Left colon (tissue), 2 donors: ENCODE results near the gene MAPK12. TPM values are rescaled to one million over a fixed set of nuclear protein-coding genes. Genes with fewer than 3 reads are reported as not detected.

Source experiments
- ATAC-seq: fragments of 200-7000 bp; cut with Tn5 transposase; one replicate; pipeline ENCODE4 v1.9.1; 2020; ENCODE audit warnings: mild to moderate bottlenecking, moderate library complexity
- DNase-seq, 2 donors: peaks; one replicate each; pipeline ENCODE4 v3.0.0-alpha.2; 2020
- intact Hi-C, 2 donors: fragments of 100-400 bp; cut with DNase I in 1 of 2; cut with micrococcal nuclease in 1 of 2; formaldehyde crosslinking; loops; one replicate each; pipeline versions ENCODE4 v1.11.2 to v1.14.0; 2022; cut with DNase I, micrococcal nuclease
- total RNA-seq, 2 donors: library from RNA; stranded (reverse); fragmentation: NEBNext Ultra II Directional; extraction: Animal tissue kit (Norgen Biotek cat#: 25700); gene quantifications; one replicate each; pipeline ENCODE4 v1.2.1, GENCODE V29; 2021
- donor health status: DM: no; HTN: no; CAD: no.
- donor health status: DM: yes; HTN: yes; CAD: no.

The MAPK12 gene
- total RNA-seq, 2 donors from 2014 or later = 3.0 to 3.1 TPM

DNA sequence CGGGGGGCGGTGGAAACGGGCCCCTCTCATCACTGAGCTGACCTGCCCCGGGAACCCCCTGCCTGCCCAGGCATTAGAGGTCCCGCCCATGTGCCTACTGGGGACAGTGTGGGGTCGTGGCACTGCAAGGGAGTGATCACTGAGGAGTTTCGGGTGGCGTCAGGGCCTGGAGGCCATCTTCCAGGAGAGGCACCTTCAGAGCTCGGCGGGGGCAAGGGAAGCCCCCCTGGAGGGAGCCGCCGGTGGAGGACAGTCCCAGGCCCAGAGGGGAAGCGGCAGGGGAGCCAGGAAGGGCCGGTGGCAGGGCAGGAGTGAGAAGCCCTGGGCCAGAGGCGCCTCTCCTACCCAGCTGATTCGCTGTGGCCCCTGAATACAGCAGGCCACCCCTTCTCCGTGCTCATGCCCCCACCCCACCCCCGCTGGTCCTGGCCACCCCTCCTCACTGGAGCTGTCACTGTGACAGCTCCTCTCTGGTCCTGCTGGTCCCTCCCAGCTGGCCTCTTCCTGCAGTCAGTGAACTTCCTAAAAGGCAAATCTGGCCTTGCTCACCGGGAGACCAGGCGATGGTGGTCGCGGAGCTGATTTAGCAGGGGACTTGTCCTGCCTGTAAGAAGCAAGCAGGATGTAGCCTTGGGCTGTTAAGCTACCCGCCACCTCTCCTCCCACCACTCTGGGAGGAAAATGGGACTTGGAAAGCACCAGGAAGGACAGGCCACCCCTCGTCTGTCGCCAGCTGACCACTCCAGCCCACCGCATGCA is 10.7 kb upstream of the MAPK12 start:
- intact Hi-C loops = loop anchor here in 1 of 2 donors (10.0 kb wide), 1 partner anchor 53 kb away; the partner anchor contains the start of gene DENND6B
- ATAC-seq (no peak), DNase-seq (no peak)

DNA sequence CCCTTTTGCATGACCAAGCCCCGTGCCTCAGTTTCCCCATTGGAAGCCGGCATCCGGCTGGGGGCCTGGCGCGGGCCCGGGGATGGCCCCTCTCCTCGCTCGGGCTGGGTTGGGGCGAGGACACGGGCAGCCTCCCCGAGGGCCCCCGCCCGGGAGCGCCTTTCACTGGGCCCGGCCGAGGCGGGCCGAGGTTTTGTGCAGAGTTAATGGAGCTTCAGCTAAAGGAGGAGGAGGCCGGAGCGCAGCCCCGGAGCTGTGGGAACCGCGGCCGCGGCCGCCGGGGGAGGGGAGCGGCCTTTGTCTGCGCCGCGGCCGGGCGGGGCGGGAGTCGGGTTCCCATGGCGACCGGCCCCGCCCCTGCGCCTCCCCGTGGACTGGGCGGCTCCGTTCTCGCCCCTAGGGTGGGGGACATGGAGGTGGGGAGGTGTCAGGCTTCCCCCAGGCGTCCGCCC is 10.1 kb upstream of the MAPK12 start:
- intact Hi-C loops = loop anchor here in 1 of 2 donors (10.0 kb wide), 1 partner anchor 53 kb away; the partner anchor contains the start of gene DENND6B
- ATAC-seq = peak; percentile 64
- DNase-seq = peak in 1 of 2 donors; percentile 82

DNA sequence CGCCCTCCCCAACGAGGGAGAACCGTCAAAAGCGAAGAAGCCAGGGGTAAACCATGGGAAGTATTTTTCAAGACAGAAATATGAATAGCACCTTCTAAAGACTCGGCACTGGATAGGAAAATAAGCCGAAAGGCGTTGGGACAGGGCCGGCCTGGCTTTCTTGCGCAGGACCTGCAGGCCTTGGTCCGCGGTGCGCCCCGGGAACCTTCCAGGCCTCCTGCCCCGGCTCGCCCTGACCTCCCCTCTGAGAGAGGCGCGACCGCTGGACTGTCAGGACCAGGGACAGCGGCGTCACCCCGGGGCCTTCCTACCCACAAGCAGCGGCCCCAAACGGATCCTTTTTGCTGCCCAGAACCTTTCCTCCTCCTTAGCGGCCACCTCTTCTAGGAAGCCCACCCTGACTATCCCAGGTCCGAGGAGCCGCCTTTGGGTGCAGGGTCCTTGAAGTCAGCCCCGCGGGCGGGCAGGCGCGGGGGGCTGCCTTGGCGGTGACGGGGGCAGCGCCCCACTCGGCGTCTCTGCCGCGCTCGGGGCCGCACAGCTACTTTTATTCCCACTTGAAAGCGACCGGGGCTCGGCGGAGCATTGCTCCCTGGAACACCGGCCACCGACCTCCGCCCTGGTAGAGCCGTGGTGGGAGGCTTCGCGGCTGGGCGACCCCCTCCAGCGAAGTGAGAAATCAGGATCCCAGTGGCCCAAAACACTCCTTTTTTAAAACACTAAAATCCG is 9.3 kb upstream of the MAPK12 start:
- intact Hi-C loops = loop anchor here in 1 of 2 donors (10.0 kb wide), 1 partner anchor 54 kb away; the partner anchor contains the start of gene DENND6B
- ATAC-seq (peak; percentile 52), DNase-seq (peak in 1 of 2 donors; percentile 80)

DNA sequence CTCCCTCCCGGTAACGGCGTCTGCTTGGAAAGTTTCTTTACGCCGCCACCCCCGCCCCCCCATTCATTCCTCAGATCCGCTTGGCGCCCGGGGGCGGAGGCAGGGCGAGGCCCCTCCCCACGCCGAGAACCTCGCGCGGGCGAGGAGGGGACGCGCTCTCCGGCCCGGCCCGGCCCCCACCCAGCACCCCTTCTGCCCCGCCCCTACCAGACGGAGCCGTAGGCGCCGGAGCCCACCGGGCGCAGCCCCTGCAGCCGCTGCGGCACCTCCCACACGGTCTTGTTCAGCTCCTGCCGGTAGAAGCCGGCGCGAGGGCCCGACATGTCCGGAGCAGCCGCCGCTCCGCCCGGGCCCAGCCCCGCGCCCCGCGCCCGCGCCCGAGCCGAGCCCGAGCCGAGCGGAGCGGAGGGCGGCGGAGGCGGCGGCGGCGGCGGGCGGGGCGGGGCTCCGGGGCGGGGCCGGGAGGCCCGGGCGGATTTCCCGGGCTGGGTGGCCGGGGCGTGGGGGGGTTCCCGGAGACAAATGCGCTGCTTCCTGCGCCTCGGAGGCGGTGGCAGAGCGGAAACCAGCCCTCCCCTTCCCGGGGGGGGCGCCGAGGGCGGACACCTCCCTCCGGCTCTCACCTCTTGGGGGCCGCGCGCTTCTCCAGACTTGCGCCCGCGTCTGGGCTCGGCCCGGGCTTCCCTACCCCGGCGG is 8.6 kb upstream of the MAPK12 start, which contains the start of gene MAPK11:
Gene MAPK11 (minus strand): TSS at position 411 of the 696 bp plus-strand sequence. CDS start 88 bp downstream, at position 323.
- peak; percentile 36 for ATAC-seq
- peak in 1 of 2 donors; percentile 68 for DNase-seq
- intact Hi-C loops = loop anchor here in 1 of 2 donors (10.0 kb wide), 1 partner anchor 55 kb away; the partner anchor contains the start of gene DENND6B

DNA sequence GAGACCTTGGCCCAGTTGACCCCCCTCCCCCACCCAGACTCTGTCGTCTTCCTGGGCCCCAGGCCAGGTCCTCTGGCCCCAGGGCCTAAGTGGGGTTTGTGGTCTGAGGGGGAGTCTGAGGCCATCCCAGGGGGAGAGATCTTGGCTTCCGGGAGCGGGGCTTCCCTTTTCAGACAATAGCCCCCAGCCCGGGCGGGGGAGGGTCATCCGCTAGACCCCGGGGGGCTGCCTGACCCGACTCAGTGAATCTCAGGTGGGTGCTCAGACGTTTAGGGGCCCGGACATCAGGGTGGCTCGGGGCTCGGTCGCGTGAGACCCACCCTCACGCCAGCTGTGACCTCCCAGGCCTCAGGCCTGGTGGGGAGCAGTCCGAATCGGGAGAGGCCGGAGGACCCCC is 8.1 kb upstream of the MAPK12 start:
- intact Hi-C loops = no loop called here
- ATAC-seq = no peak
- no peak for DNase-seq

DNA sequence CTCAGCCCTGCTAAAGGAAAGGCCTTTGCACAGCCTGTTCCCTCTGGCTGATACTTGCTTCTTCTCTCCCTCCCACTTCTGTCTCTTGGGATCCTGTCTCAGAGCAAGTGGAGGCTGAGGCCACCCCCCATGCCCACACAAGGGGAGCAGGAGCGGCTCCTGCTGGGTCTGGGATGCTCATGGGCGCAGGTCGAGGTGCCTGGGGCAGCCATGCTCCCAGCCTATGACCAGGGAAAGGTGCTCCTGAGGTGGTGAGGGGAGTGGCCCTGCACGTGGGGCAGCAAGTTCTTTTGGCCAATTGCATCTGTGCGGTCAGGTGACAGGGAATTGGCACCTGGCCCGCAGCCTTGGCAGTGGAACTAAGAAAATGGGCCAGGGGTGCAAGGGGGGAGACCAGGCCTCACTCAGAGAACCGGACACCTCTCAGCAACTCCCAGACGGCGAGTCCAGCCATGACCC is 7.2 kb upstream of the MAPK12 start:
- intact Hi-C loops = no loop called here
- DNase-seq (peak in 1 of 2 donors; percentile 50), ATAC-seq (peak; percentile 24)

DNA sequence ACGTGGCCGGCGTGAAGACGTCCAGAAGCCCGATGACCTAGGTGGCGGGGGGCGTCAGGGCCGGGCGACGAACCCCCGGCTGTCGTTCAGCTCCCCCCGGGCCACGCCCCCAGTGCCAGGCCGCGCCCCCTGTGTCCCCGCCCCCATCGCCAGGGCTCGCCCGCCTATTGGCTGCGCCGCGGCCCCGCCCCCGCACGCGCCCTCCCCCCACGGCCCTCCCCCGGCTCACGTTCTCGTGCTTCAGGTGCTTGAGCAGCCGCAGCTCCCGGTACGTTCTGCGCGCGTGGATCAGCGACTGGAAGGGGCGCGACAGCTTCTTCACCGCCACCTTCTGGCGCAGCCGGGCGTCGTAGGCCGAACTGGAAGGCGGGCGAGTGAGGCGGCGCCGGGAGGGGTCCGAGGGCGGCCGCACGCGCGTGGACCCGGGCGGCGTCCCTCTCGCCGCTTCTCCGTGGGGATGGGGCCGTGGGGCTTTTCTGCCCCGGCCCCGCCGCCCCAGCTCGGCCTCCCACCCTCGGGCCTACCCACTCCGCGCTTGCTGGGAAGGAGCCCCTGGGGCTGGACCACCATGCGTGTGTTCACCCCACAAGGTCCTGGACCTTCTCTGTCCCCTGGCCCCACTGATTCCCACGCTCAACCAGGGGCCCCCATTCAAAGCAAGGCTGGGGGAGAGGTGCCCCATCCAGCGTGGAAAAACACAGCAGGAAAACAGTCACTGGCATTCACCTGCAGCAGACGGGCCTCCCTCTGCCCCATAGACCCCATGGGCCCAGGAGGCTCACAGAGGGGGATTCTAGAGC is 6.3 kb upstream of the MAPK12 start:
- peak; percentile 55 to 63 for DNase-seq

DNA sequence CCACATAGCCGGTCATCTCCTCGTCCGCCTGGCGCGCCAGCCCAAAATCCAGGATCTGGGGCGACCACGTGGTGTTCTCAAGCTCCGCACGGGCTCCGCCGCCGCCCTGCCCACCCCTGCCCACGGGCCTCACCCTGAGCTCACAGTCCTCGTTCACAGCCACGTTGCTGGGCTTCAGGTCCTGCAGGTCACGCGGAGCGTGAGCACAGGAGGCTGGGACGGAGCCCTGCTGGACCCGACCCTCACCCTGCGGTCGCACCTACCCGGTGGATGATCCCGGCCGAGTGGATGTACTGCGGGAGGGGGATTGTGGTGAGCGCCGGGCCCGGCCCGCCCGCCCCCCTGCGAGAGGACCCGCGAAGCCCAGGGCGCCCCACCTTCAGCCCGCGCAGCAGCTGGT is 5.5 kb upstream of the MAPK12 start:
- intact Hi-C loops = no loop called here

More for the DNA sequence above, 6.3 kb upstream of the MAPK12 start:
- ATAC-seq = peak; percentile 61
- intact Hi-C loops = no loop called here

DNA sequence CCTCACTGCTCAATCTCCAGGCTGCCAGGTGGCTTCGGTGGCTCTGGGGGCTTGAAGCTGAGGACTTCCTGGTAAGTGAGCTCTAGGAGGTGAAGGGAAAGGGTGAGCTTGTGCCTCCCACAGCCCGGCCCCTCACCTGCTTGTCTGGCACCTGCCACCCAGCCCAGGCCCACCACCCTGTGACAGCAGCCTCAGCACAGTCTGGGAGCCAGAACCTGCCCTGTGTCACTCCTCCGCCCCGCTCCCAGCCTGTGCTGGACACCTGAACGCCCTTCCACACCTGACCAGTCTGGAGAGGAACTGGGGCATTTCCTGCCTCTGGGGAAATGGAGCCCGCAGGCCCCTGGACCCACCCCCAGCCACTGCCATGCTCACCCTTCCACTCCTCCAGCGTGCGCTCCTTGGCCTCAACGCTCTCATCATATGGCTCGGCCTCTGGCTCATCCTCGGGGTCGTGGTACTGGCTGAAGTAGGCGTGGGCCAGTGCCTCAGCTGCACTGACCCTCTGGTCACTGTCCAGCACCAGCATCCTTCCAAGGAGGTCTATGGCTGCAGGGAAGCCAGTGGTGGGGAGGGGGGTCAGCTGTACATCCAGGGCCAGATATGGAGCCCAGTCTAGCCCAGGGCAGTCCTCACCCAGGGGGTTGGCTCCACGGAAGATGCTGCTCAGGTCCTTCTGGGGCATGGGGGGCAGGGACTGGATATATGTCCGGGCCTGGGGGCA is 3.6 kb upstream of the MAPK12 start:
- no peak for ATAC-seq
- intact Hi-C loops = no loop called here

More for the DNA sequence above, 5.5 kb upstream of the MAPK12 start:
- no peak for DNase-seq
- ATAC-seq = no peak

DNA sequence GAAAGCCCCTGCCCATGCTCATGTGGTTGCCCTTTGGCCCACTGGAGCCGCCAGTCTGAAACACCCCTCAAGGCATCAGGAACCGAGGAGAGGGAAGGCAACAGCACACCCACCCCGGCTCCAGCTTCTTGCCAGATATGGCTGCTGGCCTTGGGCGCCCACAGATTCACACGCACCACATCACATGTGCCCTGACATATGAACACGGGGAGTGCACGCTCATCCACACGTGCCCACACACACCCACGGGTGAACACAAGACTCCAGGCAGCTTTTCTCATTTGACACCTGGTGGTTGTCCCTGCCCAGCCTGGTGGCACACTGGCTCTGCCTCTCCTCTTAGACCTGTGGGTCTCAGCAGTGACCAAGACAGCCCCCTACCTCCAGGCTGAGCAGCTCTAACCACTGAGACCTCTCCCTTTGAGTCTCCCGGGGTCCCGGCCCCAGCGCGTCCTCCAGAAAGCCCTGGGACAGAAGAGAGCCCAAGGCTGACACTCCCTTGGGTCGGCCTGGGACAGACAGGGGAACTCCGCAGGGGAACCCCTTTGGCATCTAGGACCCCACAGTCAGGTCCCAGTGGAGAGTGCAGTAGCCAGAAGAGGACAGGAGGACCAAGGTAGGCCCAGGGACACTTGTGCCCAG is 2.7 kb upstream of the MAPK12 start:
- ATAC-seq (no peak), DNase-seq (no peak)
- intact Hi-C loops = no loop called here

More for the DNA sequence above, 3.6 kb upstream of the MAPK12 start:
- DNase-seq = no peak

DNA sequence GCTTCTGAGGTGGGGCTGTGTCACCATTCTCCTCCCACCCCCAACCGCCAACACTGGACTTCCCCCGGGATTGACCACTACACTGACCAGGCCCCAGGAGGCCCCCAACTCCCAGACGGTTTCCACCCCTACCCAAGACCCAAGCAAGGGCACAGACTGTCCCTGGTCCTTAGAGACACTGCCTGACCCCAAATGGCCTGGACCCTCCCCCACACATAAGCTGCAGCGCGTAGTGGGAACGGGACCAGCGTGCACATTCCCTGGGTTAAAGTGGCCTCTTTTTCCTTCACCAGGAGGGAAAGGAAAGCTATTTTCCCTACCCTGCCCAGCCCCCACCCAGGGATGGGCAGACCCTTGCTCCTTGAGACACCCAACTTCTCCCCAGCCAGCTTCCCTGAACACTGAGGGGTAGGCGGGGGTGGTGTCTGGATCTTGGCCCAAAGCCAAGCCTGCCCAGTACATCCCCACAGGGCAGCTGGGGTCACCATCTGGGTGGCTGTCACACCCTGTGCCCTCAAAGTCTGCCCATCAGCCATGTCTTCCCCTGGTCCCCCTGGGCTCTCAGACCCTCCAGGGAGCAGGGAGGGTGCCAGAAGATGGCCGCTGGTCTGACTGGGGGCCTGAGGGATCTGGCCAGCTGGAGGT is 1.6 kb upstream of the MAPK12 start:
- no peak for DNase-seq
- no peak for ATAC-seq
- intact Hi-C loops = no loop called here

DNA sequence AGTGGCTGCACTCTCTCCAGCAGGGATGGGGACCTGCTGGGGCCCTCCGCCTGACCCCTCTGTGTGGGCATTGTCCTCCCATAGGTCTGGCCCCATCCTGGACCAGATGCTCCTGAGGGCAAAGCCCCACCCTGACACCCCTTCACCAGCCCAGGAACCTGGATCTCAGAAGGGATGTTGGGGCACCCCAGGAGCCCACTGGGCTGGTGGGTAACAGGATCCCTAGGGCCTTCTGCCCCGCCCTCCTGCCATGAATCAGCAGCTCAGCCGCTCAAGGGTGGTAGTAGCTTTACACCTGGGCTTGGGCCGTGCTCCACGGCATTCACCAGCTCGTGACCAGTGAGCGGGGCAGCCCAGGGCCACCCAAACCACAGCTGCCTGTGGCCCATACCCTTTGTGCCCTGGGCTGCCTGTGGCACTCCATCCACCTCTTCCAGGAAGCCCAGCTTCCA is 1.0 kb upstream of the MAPK12 start:
- intact Hi-C loops = no loop called here
- DNase-seq = no peak
- ATAC-seq = no peak

DNA sequence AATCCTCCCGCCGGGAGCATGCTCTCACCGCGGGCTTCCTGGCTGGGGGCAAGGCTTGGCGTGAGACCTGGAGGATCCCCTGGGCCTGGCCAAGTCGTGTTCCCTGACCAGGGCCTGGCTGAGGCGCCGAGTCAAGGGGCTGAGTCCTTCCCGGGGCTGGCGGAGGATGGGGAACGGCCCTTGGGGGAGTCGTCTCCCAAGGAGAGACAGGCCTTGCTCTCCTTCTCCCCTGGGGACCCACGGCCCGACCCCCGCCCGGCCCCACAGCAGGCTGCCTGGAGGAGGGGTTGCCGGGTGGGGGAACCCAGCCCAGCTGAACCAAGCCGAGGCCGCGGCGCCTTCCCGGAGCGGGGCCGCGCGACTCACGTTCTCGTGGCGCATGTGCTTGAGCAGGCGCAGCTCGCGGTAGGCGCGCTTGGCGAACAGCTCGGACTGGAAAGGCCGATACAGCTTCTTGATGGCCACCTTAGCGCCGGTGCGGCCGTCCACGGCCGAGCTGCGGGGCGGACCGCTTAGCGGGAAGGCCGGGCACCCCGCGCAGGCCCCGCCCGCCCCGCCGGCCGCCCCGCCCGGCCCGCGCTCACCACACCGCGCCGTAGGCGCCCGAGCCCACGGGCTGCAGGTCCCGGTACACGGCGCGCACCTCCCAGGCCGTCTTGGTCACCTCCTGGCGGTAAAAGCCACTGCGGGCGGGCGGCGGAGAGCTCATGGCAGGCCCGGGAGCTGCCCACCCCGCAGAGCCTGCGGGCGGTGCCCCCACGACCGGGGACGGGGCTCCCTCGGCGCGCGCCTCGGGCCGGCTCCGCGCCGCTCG is 475 bp downstream of the MAPK12 start:
- ATAC-seq (peak; percentile 21), DNase-seq (no peak)
- intact Hi-C loops = no loop called here

DNA sequence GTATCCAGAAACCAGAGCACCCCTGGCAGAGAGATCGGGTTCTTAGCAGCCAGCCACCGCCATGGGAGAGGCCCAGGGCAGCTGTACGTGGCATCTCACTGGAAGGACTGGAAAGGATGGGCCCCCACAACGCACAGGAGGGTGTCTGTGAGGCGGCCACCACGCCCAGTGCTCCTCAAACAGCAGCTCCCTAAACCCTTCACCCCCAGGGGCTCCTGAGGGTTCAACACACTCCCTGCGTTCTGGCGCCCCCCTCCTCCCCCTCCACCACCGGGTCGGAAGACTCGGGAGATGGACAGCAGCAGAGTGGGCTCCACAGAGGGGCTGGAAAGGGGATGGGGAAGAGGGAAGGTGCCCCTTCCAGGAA is 1.1 kb downstream of the MAPK12 start:
- intact Hi-C loops = no loop called here
- DNase-seq = no peak
- ATAC-seq = no peak

DNA sequence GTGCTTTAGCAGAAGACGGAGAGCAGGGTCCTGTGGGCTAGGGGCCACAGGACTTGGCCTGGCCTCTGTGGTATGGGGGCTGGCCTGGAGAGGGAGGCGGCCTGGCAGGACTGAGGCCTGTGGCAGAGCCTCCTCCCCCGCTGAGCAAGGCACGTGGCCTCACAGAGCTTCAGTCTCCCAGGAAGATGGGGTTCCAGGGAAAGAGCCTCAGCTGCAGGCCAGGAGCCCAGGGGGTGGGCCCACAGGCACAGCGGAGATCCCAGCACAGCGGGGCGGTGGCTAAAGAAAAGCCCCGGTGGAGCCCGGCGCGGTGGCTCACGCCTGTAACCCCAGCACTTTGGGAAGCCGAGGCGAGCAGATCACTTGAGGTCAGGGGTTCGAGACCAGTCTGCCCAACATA is 2.2 kb downstream of the MAPK12 start:
- no peak for DNase-seq
- no peak for ATAC-seq
- intact Hi-C loops = no loop called here
